ENCODE data around the gene CNTNAP2. TPM values are rescaled to one million over a fixed set of nuclear protein-coding genes. Genes with fewer than 3 reads are reported as not detected.

CNTNAP2 gene
- total and polyA plus RNA-seq, 9 of the 15 experiments (the other 6 are each of a cell fraction or from before 2014, with no cell fraction given), result 0.04 to 0.62 (median 0.09) TPM; not detected in 4

- Histone ChIP-seq H3K4me2 (ENCODE audit: insufficient read depth, low read length) (no peak overlapping the region), H3K4me1 (replicated peaks in 1 of 2; ENCODE audit: control insufficient read depth in 2 of 2, insufficient read depth in 2 of 2, low read length in 2 of 2) (no peaks in the 10 kb centered on the region), H3K9ac (ENCODE audit: insufficient read depth in 1 of 2, low read depth in 2 of 2, low read length in 2 of 2) (no peak overlapping the region), H4K20me1 (replicated peaks; ENCODE audit: control insufficient read depth, insufficient read depth, low read length) (no peaks in the 10 kb centered on the region), H3K27me3 (ENCODE audit: control insufficient read depth in 2 of 2, insufficient read depth in 2 of 2, low read length in 2 of 2) (peaks cover 17 to 18% of the 10 kb centered on the region in 2 experiments), H3K79me2 (ENCODE audit: control insufficient read depth, insufficient read depth, low read length) (no peaks in the 10 kb centered on the region), H3K36me3 (ENCODE audit: control insufficient read depth, insufficient read depth, low read length) (no peaks in the 10 kb centered on the region), H2AFZ (ENCODE audit: low read depth, low read length) (no peak overlapping the region), H3K9me1 (ENCODE audit: control insufficient read depth, insufficient read depth, low read length) (no peaks in the 10 kb centered on the region), H3K27ac (ENCODE audit: extremely low read depth, low read depth, low read length) (no peak overlapping the region), H3K9me3 (replicated peaks; ENCODE audit: control insufficient read depth, insufficient read depth, low read depth, low read length) (peaks cover 4% of the 10 kb centered on the region; the same call in 1 of the 2 replicates), H3K4me3 (no peak overlapping the region)
- WGBS (ENCODE audit: insufficient coverage, low coverage, missing lambda C conversion rate), result 2% methylated on average over 3 of the region's 3 CpGs
- ATAC-seq (no peak), FAIRE-seq (no peak), DNase-seq (ENCODE audit: extremely low read depth in 1 of 4, low spot score in 3 of 4) (no peak)
- POLR2A ChIA-PET, result interaction anchor here (1.2 kb wide), 1 partner anchor 8 kb away, joined by 3 read pairs; no protein-coding TSS in a partner anchor
- CTCF ChIA-PET (ENCODE audit: low intra/inter-chr PET ratio), result no interaction called here
- no peak for TF ChIP-seq ZNF175 (CRISPR knock-in tag; IDR thresholded peaks at IDR 0.05; ENCODE audit: low read depth)
- TF ChIP-seq PCBP2 (IDR thresholded peaks at IDR 0.05; ENCODE audit: low read depth, low read length, poor library complexity, severe bottlenecking), result no peak
- TF ChIP-seq GTF2E2 (tag; IDR thresholded peaks at IDR 0.05), result no peak
- no peak for TF ChIP-seq NFIC (IDR thresholded peaks at IDR 0.05)
- TF ChIP-seq ZBTB9 (CRISPR knock-in tag; IDR thresholded peaks at IDR 0.05), result no peak
- TF ChIP-seq HIVEP1 (CRISPR knock-in tag; IDR thresholded peaks at IDR 0.05), result no peak
- no TSS peak for BruUV-seq (replicated peaks)
- in situ Hi-C loops (cut with MboI) (no loop called here), intact Hi-C loops (cut with micrococcal nuclease) (no loop called here)
Observed at GRCh38 chr7:148466120-148466519, 2349.5 kb downstream of the CNTNAP2 start.
